HUDEP-2 (cell line): Measurements from ENCODE around the gene AGPAT4.

Source experiments
- DNase-seq, 76 experiments: peaks; one replicate each; lab custom pipeline; 2025; ENCODE audit not compliant: unreplicated experiment in 76 of 76; lab: John Stamatoyannopoulos, UW

Gene AGPAT4

GRCh38 chr6:161143663-161144430, 130.0 kb downstream of the AGPAT4 start:
- no peak for DNase-seq

- DNase-seq, result no peak
Measured at GRCh38 chr6:161142957-161143296, 130.9 kb downstream of the AGPAT4 start.

- DNase-seq, result no peak
Measured at GRCh38 chr6:161141173-161141572, 132.7 kb downstream of the AGPAT4 start.

GRCh38 chr6:161140554-161140875, 133.3 kb downstream of the AGPAT4 start:
- no peak for DNase-seq

GRCh38 chr6:161139766-161140553, 133.9 kb downstream of the AGPAT4 start:
- DNase-seq, result peak in 68 of 76 experiments; percentile 9 to 84 (median 68)

GRCh38 chr6:161139304-161139765, 134.5 kb downstream of the AGPAT4 start:
- DNase-seq, result no peak

GRCh38 chr6:161138543-161139303, 135.1 kb downstream of the AGPAT4 start:
- DNase-seq, result no peak

GRCh38 chr6:161137839-161138542, 135.9 kb downstream of the AGPAT4 start:
- no peak for DNase-seq

- DNase-seq, result no peak
Measured at GRCh38 chr6:161137320-161137719, 136.5 kb downstream of the AGPAT4 start.

- DNase-seq, result no peak
Measured at GRCh38 chr6:161136655-161137054, 137.2 kb downstream of the AGPAT4 start.

GRCh38 chr6:161135695-161136591, 137.9 kb downstream of the AGPAT4 start:
- no peak for DNase-seq

- no peak for DNase-seq
Measured at GRCh38 chr6:161134550-161135298, 139.1 kb downstream of the AGPAT4 start.

- no peak for DNase-seq
Measured at GRCh38 chr6:161133963-161134362, 139.9 kb downstream of the AGPAT4 start.

- DNase-seq, result no peak
Measured at GRCh38 chr6:161132384-161132783, 141.5 kb downstream of the AGPAT4 start.

- DNase-seq, result no peak
Measured at GRCh38 chr6:161130967-161131766, 142.7 kb downstream of the AGPAT4 start.

GRCh38 chr6:161130541-161130940, 143.3 kb downstream of the AGPAT4 start:
- peak in 29 of 76 experiments; percentile 10 to 61 (median 26) for DNase-seq

- DNase-seq, result no peak
Measured at GRCh38 chr6:161128680-161129196, 145.1 kb downstream of the AGPAT4 start.

GRCh38 chr6:161128230-161128629, 145.6 kb downstream of the AGPAT4 start:
- DNase-seq, result no peak
